OCI-LY7 (cell line): ENCODE results near the gene MOB3A. TPM values are rescaled to one million over a fixed set of nuclear protein-coding genes. Genes with fewer than 3 reads are reported as not detected.

Source experiments
- BruUV-seq: library from RNA; stranded (reverse); fragments of 400-500 nt; replicated peaks from 2 replicates; lab custom pipeline; 2021; lab: Mats Ljungman, UMichigan
- CTCF ChIA-PET: fragments of 300-600 bp; sonication (Branson Sonifier 250); formaldehyde crosslinking; loops from one replicate; lab custom pipeline; 2022; ENCODE audit warnings: antibody characterized with exemption; ENCODE audit not compliant: unreplicated experiment; lab: Charles Lee
- POLR2A ChIA-PET: fragments of 300-600 bp; sonication (Branson Sonifier 250); formaldehyde crosslinking; loops from one replicate; lab custom pipeline; 2022; ENCODE audit warnings: antibody characterized with exemption; lab: Charles Lee
- DNase-seq: peaks from one replicate; pipeline ENCODE4 v3.0.0-alpha.2; 2015; ENCODE audit warnings: low spot score
- H2AFZ ChIP-seq: fragments of 200-600 bp; sonication (generic), shearing (Covaris generic); 2 replicates; pipeline ENCODE4 v1.6.1; 2014; ENCODE audit warnings: mild to moderate bottlenecking, antibody characterized with exemption, low read length, moderate library complexity
- H3K27ac ChIP-seq: fragments of 200-600 bp; sonication (generic); 2 replicates; pipeline ENCODE4 v1.5.1; 2014; ENCODE audit warnings: mixed run types, low read depth, mild to moderate bottlenecking, moderate library complexity, low read length, inconsistent platforms; ENCODE audit not compliant: poor library complexity, severe bottlenecking
- H3K36me3 ChIP-seq: fragments of 200-600 bp; sonication (generic); 2 replicates; pipeline ENCODE4 v1.6.1; 2014; ENCODE audit warnings: mild to moderate bottlenecking, antibody characterized with exemption, low read length, moderate library complexity, mixed read lengths; ENCODE audit not compliant: insufficient read depth
- H3K4me1 ChIP-seq: fragments of 200-600 bp; sonication (generic); 2 replicates; pipeline ENCODE4 v1.5.1; 2014; ENCODE audit warnings: mild to moderate bottlenecking, low read length; ENCODE audit not compliant: insufficient read depth, poor library complexity, severe bottlenecking
- H3K4me2 ChIP-seq: fragments of 200-600 bp; sonication (generic); 2 replicates; pipeline ENCODE4 v1.6.1; 2014; ENCODE audit warnings: mild to moderate bottlenecking, low read length
- H3K4me3 ChIP-seq: fragments of 200-600 bp; sonication (generic); 2 replicates; pipeline ENCODE4 v1.5.1; 2014; ENCODE audit warnings: mild to moderate bottlenecking, low read depth, low read length; ENCODE audit not compliant: poor library complexity, severe bottlenecking
- H3K79me2 ChIP-seq: fragments of 200-600 bp; sonication (generic); 2 replicates; pipeline ENCODE4 v1.6.1; 2016; ENCODE audit warnings: low read depth, mild to moderate bottlenecking, low read length, moderate library complexity, mixed read lengths; ENCODE audit not compliant: insufficient read depth
- H3K9me2 ChIP-seq: fragments of 200-600 bp; sonication (generic); 2 replicates; pipeline ENCODE4 v1.6.1; 2016; ENCODE audit warnings: mild to moderate bottlenecking, low read length, mixed read lengths; ENCODE audit not compliant: insufficient read depth
- H3K9me3 ChIP-seq: fragments of 200-600 bp; sonication (generic); 2 replicates; pipeline ENCODE4 v1.6.1; 2014; ENCODE audit warnings: mild to moderate bottlenecking, mixed run types, low read length, mixed read lengths
- H4K20me1 ChIP-seq: fragments of 200-600 bp; sonication (generic); 2 replicates; pipeline ENCODE4 v1.6.1; 2014; ENCODE audit warnings: mild to moderate bottlenecking, antibody characterized with exemption, low read length, moderate library complexity, mixed read lengths; ENCODE audit not compliant: insufficient read depth
- EZH2phosphoT487 ChIP-seq: fragments of 200-600 bp; sonication (generic); IDR thresholded peaks from 2 replicates; pipeline ENCODE4 v1.6.1; 2018; ENCODE audit warnings: low read depth, borderline replicate concordance, mild to moderate bottlenecking, mixed run types, antibody characterized with exemption, low read length, moderate library complexity, mixed read lengths
- intact Hi-C: fragments of 100-400 bp; cut with micrococcal nuclease; formaldehyde crosslinking; loops from one replicate; pipeline ENCODE4 v1.10.0; 2022; ENCODE audit not compliant: unreplicated experiment
- total RNA-seq, 2 experiments: library from RNA; depleted of rRNA in 1 of 2; stranded (reverse); fragments of >200 nt in 1 of 2; shearing (Covaris generic) in 1 of 2; gene quantifications; 2 replicates each; pipeline ENCODE4 v1.2.3, GENCODE V29; 2014 to 2022
- TF ChIP-seq, protein P1 (sequence below): fragments of 200-600 bp; sonication (generic); conservative IDR thresholded peaks from 2 replicates; pipeline ENCODE4 v1.5.1; 2014; ENCODE audit warnings: mild to moderate bottlenecking, antibody characterized with exemption, low read length, moderate library complexity, mixed read lengths

MOB3A gene
- total RNA-seq, 2 experiments from 2014 or later: 54.6 to 111 TPM

DNA sequence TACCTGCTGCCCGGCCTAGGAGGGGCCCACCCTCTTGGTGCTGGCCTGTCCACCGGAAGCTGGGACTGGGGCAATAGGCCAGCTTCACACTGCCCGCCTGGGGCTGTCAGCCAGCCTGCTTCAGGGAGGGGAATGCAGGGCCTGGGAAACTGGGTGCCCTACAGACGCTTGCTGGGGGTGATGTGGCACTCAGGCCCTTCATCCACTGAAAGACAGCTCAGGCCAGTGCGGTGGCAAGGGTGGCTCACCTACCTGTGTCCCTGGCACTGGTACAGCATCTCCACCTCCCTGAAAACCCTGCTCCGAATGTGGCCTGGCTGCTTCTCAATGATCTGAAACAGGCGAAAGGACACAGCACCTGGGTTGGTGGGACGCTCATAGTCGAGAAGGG lies 52.9 kb downstream of the MOB3A start:
- intact Hi-C loops: no loop called here
- H3K4me2 ChIP-seq: peak overlapping the region; percentile 84; the same call in 1 of the 2 replicates
- peak overlapping the region; percentile 68 for H3K27ac ChIP-seq
- H3K9me2 ChIP-seq: no peaks in the 10 kb centered on the region
- BruUV-seq: no TSS peak
- peaks cover 8% of the 10 kb centered on the region for H3K79me2 ChIP-seq
- ChIA-PET CTCF (no interaction called here), POLR2A (interaction anchor here (0.6 kb wide), 2 partner anchors 9 to 162 kb away, joined by 3 to 4 read pairs; no protein-coding TSS in a partner anchor)
- H3K36me3 ChIP-seq: peaks cover 85% of the 10 kb centered on the region
- H3K9me3 ChIP-seq: no peaks in the 10 kb centered on the region
- no peak for DNase-seq
- H3K4me3 ChIP-seq: no peak overlapping the region
- peaks cover 42% of the 10 kb centered on the region for H3K4me1 ChIP-seq
- no peak overlapping the region for H2AFZ ChIP-seq
- H4K20me1 ChIP-seq: no peaks in the 10 kb centered on the region
- TF ChIP-seq, protein P1, sequence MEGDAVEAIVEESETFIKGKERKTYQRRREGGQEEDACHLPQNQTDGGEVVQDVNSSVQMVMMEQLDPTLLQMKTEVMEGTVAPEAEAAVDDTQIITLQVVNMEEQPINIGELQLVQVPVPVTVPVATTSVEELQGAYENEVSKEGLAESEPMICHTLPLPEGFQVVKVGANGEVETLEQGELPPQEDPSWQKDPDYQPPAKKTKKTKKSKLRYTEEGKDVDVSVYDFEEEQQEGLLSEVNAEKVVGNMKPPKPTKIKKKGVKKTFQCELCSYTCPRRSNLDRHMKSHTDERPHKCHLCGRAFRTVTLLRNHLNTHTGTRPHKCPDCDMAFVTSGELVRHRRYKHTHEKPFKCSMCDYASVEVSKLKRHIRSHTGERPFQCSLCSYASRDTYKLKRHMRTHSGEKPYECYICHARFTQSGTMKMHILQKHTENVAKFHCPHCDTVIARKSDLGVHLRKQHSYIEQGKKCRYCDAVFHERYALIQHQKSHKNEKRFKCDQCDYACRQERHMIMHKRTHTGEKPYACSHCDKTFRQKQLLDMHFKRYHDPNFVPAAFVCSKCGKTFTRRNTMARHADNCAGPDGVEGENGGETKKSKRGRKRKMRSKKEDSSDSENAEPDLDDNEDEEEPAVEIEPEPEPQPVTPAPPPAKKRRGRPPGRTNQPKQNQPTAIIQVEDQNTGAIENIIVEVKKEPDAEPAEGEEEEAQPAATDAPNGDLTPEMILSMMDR: no peak
- TF ChIP-seq EZH2phosphoT487: no peak

DNA sequence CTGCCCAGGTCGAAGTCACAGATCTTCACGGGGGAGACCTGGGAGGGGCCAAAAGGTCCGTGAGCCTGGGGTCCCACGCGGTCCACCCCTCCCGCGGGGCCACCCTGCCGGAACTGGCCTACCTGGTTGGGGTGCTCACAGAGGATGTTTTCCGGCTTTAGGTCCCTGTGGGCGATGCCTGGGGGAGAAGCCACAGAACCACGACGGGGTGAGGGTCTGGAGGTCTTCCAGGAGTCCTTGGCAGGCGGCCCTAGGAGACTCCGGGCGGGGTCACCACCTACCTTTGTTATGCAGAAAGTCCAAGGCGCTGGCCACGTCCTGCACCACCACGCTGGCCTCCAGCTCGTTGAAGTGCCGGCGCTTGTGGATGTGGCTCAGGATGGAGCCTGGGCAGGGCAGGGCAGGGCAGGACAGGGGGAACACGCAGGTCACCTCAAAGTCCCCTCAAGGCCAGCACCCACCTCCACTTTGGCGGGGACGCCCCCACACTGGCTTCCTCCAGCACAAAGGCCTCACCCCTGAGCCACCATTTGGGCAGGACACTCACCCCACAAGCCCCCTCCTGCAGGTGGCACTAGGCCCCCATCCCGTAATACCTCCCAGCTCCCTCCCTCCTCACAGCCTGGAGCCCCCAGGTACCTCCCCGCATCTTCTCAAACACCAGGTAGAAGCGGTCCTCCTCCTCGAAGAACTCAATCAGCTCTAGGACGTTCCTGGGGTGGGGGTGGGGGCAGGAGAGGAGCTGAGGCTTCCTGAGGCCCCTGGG lies 53.5 kb downstream of the MOB3A start:
- 0 out of 2 replicates have a peak, but pooled peaks cover 4% of the 10 kb centered on the region for H3K79me2 ChIP-seq
- POLR2A ChIA-PET: interaction anchor here (0.6 to 1.7 kb wide), 5 partner anchors 10 to 580 kb away, joined by 3 to 7 read pairs (median 4); no protein-coding TSS in a partner anchor
- H3K27ac ChIP-seq: peak overlapping the region; percentile 68
- no peak overlapping the region for H2AFZ ChIP-seq
- H3K9me3 ChIP-seq: no peaks in the 10 kb centered on the region
- peaks cover 85% of the 10 kb centered on the region for H3K36me3 ChIP-seq
- intact Hi-C loops: no loop called here
- H3K4me2 ChIP-seq: peak overlapping the region; percentile 84
- peaks cover 37% of the 10 kb centered on the region for H3K4me1 ChIP-seq
- no peaks in the 10 kb centered on the region for H4K20me1 ChIP-seq
- no peak for DNase-seq
- TF ChIP-seq EZH2phosphoT487: no peak
- TF ChIP-seq, protein P1: peak; percentile 49; the same call in 1 of the 2 replicates
- no TSS peak for BruUV-seq
- H3K4me3 ChIP-seq: peak overlapping the region; percentile 63
- H3K9me2 ChIP-seq: no peaks in the 10 kb centered on the region
- CTCF ChIA-PET: no interaction called here
